Skin of body (tissue), 2 donors: ENCODE data around the gene MALRD1. TPM values are rescaled to one million over a fixed set of nuclear protein-coding genes. Genes with fewer than 3 reads are reported as not detected.

Source experiments
- DNase-seq: peaks from one replicate; lab custom pipeline; 2025; lab: John Stamatoyannopoulos, UW
- total RNA-seq: library from RNA; depleted of rRNA; stranded (reverse); fragments of >200 nt; gene quantifications from one replicate; pipeline ENCODE4 v1.2.3, GENCODE V29; 2014

Gene MALRD1
- total RNA-seq, 1 donor from 2014 or later: 12.8 TPM

- no peak for DNase-seq
Measured at GRCh38 chr10:19570991-19571390, 522.4 kb downstream of the MALRD1 start.

GRCh38 chr10:19572056-19572455, 523.5 kb downstream of the MALRD1 start:
- peak; percentile 43 for DNase-seq

DNA sequence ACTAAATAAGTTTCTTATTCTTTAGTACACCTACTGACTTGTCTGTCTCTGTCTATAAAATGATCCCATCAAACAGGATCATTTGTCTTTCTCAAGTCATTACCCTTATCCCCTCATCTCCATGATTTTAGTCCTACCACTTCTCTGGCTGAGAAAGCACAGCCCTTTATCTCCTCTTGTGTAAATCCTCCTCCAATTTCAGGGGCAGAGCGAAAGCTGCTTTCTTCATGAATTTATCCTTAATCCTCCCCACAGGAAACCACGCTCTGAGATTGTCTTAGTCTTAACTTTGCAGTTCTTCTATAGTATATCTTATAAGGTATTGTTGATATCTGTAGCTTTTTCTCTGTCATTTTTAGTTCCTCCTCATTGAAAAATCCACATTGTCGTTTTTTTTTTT, 528.0 kb downstream of the MALRD1 start:
- DNase-seq: no peak

GRCh38 chr10:19577381-19577780, 528.8 kb downstream of the MALRD1 start:
- peak; percentile 67 for DNase-seq

- DNase-seq: peak; percentile 71
Measured at GRCh38 chr10:19577807-19578206, 529.2 kb downstream of the MALRD1 start.

GRCh38 chr10:19578571-19578970, 530.0 kb downstream of the MALRD1 start:
- no peak for DNase-seq

DNA sequence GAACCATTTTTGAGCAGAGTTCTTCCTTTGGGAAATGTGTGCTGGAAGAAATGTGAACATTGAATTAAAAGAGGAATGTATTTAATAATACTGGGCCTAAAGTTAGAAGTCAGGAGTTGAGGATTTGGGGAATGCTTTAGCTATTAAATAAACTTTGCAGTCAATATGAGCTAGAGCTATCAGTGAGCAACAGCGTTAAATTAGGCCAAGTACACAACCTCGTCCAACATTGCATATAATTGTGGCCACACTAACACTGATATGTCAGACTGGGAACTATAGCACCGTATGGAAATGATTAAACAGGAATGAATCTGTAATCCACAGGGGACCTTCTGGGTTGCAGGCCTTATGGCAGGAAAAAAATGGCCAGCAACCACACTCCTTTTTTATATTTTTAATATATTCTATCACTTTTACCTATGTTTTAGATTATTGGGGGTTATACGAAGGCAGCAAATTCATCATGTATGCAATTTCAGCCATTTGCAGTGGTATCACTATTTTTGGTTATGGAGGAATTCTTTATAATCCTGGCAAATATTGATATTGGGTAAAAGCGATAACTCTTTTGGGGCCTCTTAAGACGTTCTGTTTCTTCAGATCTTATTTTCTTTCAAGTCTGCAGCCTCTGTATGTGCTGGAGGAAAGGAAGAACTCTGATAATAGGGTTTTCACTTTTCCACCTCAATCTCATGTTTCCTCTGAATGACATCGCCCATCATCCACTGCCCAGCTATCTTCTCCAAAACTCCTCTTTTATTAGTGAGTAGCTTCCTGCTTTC, 531.4 kb downstream of the MALRD1 start:
- peak; percentile 89 for DNase-seq

DNA sequence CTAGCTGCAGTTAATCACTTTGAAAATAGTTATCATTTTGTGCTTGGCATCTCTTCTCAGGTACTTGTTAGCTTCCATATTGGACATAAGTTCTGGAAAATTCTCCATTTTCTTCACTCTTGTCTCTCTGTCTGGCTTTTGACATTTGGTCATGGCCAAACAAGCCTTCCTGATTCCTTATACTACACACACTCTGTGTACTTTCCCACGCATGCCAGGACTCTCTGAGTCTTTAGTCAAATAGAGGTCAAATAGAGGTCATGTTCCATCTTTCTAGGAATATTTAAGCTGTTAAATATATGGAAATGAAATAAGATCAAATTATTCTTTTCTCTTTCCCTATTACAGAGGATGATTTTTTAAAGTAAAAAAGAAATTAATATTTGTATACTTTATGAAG, 532.1 kb downstream of the MALRD1 start:
- peak; percentile 10 for DNase-seq

GRCh38 chr10:19588608-19589007, 540.0 kb downstream of the MALRD1 start:
- no peak for DNase-seq

- no peak for DNase-seq
Measured at GRCh38 chr10:19592276-19592675, 543.7 kb downstream of the MALRD1 start.

- no peak for DNase-seq
Measured at GRCh38 chr10:19595212-19595845, 546.7 kb downstream of the MALRD1 start.

GRCh38 chr10:19605806-19606205, 557.2 kb downstream of the MALRD1 start:
- DNase-seq: no peak

DNA sequence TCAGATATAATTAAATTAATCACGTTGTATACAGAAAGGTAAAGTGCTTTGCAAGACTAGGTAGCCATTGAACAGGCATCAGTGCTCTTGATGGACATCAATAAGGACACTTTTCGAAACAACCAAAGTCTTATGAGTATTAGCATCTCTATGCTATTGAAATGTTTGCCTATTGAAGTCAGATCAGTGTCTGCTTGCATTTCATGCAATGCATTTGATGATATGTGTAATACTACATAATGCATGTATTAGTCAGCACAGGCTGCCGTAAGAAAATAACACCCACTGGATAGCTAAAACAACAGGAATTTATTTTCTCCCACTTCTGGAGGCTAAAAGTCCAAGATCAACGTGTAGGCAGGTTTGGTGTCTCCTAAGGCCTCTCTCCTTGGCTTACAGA, 558.4 kb downstream of the MALRD1 start:
- no peak for DNase-seq

- DNase-seq: no peak
Measured at GRCh38 chr10:19611775-19612174, 563.2 kb downstream of the MALRD1 start.

GRCh38 chr10:19616966-19617365, 568.4 kb downstream of the MALRD1 start:
- no peak for DNase-seq

DNA sequence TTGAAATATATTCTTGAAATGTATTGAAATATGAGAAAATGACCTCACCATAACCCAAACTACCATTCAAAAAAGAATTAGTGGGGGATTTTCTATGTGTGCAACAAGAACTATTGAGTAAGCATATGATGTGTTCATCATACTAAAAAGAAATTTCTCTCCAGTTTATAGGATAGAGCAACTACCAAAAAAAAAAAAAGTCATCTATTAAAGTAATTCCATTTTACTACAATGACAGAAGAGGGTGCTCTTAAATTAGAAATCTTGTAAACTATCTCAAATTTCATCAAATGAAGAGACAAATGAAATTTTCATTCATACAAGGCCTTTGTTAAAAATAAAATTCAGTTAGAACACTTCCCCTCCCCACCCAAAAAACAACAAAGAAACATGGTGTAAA, 572.2 kb downstream of the MALRD1 start:
- no peak for DNase-seq

DNA sequence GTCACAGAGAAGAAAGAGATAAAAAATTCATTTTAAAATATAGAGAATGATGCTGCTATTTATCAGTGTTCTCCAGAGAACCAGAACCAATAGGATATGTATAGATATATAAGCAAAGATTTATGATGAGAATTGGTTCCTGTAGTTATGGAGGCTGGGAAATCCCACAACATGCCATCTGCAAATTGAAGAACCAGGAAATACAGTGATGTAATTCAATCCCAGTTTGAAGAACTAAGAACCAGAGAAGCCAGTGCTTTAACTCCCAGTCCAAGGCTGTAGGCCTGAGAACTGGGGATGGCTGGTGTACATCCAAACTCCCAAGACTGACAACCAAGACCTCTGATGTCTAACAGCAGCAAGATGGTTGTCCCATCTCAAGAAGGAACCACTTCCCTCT, 574.7 kb downstream of the MALRD1 start:
- no peak for DNase-seq

DNA sequence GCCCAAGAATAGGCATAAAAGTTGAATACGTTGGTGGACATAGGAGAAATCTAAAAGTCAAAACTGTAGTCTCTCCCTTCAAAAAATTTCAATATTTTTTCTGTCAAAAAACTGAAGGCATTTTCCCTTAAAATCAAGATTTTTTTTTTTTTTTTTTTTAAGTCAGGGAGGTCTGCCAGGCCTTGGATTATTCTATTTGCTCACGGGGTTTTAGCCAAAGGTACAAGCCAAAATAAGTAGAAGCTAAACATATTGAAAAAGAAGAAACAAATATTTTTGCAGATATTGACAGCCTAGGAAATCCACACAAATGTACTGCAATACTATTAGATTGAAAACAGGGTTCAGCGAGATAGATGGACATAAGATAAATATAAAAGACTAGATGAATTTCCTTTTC, 577.6 kb downstream of the MALRD1 start:
- DNase-seq: no peak

DNA sequence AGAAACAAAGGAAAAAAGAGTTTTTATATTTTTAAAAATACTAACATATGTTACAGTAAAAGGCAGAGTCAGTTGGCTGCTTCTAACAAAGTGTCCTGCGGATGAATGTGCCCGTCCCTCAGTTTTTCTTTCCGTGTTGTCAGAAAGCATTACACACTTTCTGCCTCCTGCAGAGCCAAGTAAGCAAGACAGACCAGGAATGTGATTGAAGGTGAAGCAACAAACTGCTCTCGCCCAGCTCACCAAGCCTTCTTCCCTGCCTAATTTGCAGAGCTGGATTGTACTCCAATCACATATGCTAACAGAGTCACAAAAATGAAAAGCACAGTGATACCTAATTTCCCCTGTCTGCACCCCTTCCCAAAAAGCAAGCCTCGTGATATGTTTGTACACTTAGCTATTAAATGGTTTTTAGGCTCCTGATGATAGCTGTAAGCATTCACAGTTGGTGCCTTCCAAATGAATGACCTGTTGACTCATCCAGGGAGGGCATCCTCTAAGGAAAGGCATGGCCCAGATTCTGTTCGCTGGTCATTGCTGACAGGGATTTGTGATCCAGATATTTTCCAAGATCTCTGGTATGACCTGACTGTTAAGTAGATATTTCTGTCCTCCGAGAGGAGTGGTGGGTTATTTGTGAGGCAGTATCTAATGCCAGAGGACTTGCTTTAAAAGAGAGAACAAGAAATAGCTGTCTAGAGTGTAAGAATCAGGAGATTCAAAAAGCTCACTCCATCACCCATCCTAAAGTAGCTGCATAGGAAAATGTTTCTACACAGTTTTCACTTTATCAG, 580.4 kb downstream of the MALRD1 start:
- no peak for DNase-seq

DNA sequence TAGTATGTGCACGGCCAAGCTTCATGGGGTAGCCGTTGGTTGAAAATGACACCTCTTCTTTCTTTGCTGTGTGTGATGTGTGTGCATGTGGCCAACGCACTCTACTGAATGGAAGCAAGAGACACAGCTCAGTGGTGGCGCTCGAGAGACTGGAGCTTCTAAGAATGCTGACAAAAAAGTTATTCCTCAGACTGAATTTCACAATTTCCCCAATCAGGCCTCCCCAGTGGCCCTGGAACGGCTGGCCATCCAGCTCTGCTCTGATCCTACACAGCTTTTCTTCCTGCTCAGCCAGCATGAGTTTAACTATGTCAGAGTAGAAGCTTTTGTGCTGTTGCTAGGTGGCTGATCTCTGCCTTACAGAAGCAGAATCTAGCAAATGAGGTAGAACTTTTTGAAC, 581.0 kb downstream of the MALRD1 start:
- peak; percentile 46 for DNase-seq

DNA sequence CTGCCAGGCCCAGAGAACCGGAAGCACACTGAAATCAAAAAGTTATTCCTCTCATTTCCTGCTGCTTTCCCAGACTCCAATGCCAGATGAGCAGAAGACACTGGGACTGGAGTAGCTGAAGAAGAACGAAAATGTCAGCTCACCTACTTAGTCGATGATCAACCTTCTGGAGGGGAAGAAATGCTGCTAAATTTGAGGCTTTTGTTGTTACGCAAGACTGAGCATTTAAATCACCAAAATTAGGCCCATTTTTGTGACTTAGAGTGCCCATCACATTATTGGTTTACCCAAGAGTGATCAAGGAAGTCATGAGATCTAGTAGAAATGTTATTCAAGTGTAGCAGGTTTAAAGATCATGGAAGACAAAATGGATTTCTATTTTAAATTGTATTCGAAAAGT, 585.6 kb downstream of the MALRD1 start:
- no peak for DNase-seq

GRCh38 chr10:19638182-19638895, 589.7 kb downstream of the MALRD1 start:
- peak; percentile 54 for DNase-seq
